ENCODE data around the gene PSEN1. TPM values are rescaled to one million over a fixed set of nuclear protein-coding genes. Genes with fewer than 3 reads are reported as not detected.

PSEN1 gene
- total RNA-seq, 1 donor from 2014 or later, result 63.9 TPM

GRCh38 chr14:73227812-73228781 lies 91.8 kb downstream of the PSEN1 start:
- intact Hi-C loops (cut with DNase I), result no loop called here
- no peak for TF ChIP-seq CTCF (IDR thresholded peaks at IDR 0.05)
- ATAC-seq (peak; percentile 22), DNase-seq (no peak)
- no peaks in the 10 kb centered on the region for H3K9me3 ChIP-seq
- H3K36me3 ChIP-seq, result peaks cover 3% of the 10 kb centered on the region
- H3K27ac ChIP-seq, result no peak overlapping the region
- peaks cover 19% of the 10 kb centered on the region for H3K4me1 ChIP-seq
- no peaks in the 10 kb centered on the region for H3K27me3 ChIP-seq
- H3K4me3 ChIP-seq, result no peak overlapping the region

DNA sequence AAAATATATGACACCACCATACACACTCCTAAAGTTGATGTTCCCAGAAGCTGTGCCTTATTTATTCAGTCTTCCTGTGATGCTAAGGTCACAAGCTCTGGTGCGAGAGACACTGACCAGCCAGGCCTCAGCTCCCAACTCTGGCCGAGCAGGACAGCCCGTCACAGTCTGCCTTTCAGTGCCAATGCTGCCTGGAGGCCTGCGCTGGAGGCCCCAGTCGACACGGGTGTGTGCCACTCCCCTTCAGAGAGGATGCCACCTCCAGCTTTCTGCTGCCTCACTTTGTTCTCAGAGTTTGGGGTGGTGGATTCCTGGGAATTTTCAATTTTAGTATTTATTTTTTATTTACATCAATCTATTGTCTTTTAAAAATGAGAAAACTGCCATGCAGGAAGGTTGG lies 93.7 kb downstream of the PSEN1 start:
- no peak for ATAC-seq
- Histone ChIP-seq H3K27me3 (no peaks in the 10 kb centered on the region), H3K9me3 (no peaks in the 10 kb centered on the region), H3K36me3 (no peaks in the 10 kb centered on the region), H3K4me3 (no peak overlapping the region), H3K4me1 (peaks cover 19% of the 10 kb centered on the region), H3K27ac (no peak overlapping the region)
- no peak for TF ChIP-seq CTCF (IDR thresholded peaks at IDR 0.05)
- DNase-seq, result no peak
- intact Hi-C loops (cut with DNase I), result no loop called here

DNA sequence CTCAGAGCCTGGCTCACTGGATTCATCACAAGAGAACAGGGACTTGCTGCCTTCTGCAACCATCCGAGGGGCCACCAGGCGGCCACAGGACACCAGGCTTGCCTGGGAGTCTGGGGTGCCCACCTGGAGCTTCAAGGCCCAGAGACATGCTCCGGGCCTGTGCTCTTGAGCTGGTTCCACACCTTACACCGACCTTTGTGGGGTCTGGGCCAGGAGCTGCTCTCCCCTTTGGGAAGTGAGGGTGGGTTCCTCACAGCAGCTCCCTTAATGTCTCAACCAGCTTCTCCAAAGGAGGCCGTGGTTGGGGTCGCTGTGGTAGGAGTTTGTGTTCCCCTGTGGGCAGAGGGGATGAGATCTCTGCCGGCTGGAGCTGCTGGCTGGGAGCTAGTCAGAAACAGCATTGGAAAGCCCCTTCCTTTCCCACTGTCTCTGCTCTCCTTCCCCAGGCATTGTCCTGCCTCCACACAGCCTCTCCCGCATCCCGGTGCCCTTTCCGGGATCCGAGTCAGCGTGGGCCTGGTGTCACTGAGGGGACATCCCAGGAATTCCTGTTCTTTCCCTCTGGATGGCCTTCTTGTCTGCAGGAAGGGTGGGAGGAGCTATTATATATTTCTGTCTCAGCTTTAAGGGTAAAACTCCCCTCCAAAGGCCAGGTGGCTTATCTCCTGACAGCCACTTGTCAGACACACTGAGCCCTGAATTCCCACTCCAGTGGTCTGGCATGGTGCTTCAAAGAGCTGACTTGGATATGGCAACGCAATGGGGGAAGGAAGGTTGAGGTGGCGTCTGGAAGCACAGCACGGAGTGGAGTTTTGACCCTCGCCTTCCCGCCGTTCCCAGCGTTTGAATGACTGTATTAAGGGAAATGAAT lies 95.9 kb downstream of the PSEN1 start:
- peak; percentile 10 for TF ChIP-seq CTCF (IDR thresholded peaks at IDR 0.05)
- Histone ChIP-seq H3K27ac (no peak overlapping the region), H3K36me3 (no peaks in the 10 kb centered on the region), H3K9me3 (no peaks in the 10 kb centered on the region), H3K27me3 (no peaks in the 10 kb centered on the region), H3K4me3 (no peak overlapping the region), H3K4me1 (peaks cover 26% of the 10 kb centered on the region)
- DNase-seq, result no peak
- ATAC-seq, result no peak
- intact Hi-C loops (cut with DNase I), result no loop called here

- H3K9me3 ChIP-seq, result no peaks in the 10 kb centered on the region
- no peak for TF ChIP-seq CTCF (IDR thresholded peaks at IDR 0.05)
- no peak overlapping the region for H3K4me3 ChIP-seq
- intact Hi-C loops (cut with DNase I), result no loop called here
- H3K27ac ChIP-seq, result no peak overlapping the region
- peaks cover 8% of the 10 kb centered on the region for H3K27me3 ChIP-seq
- H3K36me3 ChIP-seq, result no peaks in the 10 kb centered on the region
- peaks cover 31% of the 10 kb centered on the region for H3K4me1 ChIP-seq
- no peak for DNase-seq
- no peak for ATAC-seq
Measured at GRCh38 chr14:73232984-73233383, 96.7 kb downstream of the PSEN1 start.

- H3K36me3 ChIP-seq, result no peaks in the 10 kb centered on the region
- no peaks in the 10 kb centered on the region for H3K9me3 ChIP-seq
- H3K4me1 ChIP-seq, result peaks cover 31% of the 10 kb centered on the region
- H3K27me3 ChIP-seq, result peaks cover 12% of the 10 kb centered on the region
- no peak overlapping the region for H3K27ac ChIP-seq
- intact Hi-C loops (cut with DNase I), result no loop called here
- no peak for TF ChIP-seq CTCF (IDR thresholded peaks at IDR 0.05)
- DNase-seq (no peak), ATAC-seq (no peak)
- H3K4me3 ChIP-seq, result no peak overlapping the region
Measured at GRCh38 chr14:73233564-73233963, 97.3 kb downstream of the PSEN1 start.

All from upper lobe of right lung (tissue), 1 donor.